ENCODE measurements around the gene THPO.

Gene THPO

DNA sequence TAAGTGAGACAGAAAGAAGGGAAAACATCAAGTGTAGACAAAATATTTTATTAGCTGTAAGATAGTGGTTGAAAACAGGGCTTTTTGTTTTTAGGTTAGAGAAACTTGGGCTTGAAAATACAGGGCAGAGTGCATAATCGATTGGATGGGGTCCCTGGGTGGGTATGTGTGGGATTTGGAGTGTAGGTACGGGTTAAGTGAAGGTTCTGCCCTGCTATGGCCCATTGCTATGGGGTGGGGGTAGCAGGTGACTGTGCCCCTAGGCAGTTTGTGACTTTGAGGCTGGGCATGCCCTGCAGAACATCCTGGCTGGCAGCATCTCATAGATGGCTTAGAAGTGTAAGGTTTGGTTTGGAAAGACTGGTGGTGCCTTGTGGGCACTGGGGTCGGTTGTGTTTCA is 44.3 kb downstream of the THPO start:
- no peak for DNase-seq (ENCODE audit: low read depth, low spot score)

DNA sequence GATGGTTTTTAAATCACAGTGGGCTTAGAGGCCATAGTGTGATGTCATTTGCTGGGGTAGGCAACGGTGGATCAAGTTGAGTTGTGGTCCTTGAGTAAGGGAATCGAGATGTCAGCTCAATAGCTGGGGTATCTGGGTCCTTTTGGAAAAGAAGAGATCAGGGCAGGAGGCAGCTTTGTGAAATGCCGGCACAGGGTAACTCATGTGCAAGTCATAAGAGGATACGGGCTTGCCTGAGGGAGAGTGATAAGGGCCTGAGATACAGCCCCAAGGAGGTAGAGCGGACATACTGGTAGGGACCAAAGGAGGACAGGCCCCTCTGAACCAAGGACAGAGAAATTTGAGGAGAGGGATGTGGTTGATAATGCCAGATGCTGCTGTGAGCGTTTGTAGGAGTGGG is 44.8 kb downstream of the THPO start:
- DNase-seq (ENCODE audit: low read depth, low spot score) = no peak

DNA sequence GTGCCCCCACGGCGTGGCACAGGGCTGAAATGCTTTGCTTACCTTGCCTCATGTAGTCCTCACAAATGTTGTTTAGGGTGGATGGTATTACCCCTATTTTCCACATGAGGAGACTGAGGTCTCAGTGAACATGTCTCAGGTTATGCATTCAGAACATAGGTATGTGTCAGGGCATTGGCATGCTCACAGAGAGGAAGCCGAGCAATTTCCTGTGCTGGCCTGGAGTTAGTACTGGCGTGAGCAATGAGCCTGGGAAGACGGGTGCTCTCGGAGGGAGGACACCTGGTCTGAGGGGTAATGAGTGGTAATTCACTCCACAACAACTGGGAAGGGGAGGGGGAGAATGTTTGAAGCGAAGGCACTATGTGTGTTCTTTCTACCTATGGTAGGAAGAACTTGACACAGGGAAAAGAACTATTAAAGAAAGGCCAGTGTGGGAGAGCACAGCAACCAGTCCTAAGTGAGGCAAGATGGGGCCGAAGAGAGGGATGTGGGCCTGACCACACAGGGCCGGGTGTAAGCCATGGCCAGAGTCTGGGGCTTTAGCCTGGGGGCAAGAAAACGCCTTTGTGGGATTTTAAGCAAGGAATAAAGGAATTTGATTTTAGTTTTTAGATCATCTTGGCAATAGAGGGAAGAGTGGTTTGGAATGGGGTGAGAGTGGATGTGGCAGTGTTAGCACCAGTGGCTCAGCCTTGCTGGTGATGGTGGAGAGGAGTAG is 45.5 kb downstream of the THPO start:
- DNase-seq (ENCODE audit: low read depth, low spot score) = no peak

DNA sequence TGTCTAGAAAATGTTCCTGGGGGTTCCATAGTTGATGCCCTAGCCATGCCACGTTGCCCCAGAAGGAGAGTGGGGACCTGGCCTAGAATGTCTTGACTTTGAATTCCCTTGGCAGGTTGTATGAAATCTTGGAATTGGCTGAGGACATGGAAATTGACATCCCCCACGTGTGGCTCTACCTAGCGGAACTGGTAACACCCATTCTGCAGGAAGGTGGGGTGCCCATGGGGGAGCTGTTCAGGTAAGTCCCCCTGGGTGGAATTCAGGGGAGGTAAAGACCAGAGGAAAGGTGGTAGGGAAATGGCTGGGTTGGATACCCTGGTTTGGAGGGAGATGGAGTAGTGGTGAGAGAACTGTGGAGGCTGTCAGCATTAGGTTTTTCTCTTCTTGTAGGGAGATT is 49.5 kb downstream of the THPO start:
- no peak for DNase-seq (ENCODE audit: low read depth, low spot score)

DNA sequence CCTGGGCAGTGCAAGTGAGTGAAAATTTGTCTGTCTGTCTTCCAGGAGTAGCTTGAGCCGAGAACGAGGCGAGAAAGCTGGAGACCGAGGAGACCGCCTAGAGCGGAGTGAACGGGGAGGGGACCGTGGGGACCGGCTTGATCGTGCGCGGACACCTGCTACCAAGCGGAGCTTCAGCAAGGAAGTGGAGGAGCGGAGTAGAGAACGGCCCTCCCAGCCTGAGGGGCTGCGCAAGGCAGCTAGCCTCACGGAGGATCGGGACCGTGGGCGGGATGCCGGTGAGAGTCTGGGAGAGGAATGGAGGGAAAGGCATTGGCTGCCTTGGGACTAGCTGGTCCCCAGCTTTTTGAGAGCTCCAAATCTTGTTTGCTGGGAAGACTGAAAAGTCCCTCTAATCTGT is 50.8 kb downstream of the THPO start:
- no peak for DNase-seq (ENCODE audit: low read depth, low spot score)

DNA sequence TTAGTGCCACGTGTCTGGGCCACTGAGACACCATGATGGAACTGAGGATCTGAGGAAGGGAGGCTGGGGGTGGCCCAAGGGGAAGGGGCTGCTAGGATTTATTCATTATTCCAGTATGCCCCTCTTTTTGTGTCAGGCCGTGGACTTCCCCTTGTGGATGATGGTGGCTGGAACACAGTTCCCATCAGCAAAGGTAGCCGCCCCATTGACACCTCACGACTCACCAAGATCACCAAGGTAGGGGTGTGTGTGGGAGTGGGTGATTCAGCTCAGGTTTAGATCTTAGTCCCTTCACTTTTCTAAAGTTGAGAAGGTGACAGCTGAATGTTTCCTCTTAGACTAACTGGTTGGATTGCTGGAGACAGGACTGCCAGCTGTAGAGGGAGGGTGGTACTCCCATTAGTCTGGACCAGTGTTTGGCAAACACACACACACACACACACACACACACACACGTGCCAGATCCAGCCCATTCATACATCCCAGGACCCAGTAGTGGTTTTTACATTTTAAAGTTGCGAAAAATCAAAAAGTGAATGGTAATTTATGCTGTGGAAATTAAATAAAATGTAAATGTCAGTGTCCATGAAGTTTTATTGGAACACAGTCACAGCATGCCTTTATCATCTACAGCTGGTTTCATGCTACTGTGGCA is 52.2 kb downstream of the THPO start:
- no peak for DNase-seq (ENCODE audit: low read depth, low spot score)

DNA sequence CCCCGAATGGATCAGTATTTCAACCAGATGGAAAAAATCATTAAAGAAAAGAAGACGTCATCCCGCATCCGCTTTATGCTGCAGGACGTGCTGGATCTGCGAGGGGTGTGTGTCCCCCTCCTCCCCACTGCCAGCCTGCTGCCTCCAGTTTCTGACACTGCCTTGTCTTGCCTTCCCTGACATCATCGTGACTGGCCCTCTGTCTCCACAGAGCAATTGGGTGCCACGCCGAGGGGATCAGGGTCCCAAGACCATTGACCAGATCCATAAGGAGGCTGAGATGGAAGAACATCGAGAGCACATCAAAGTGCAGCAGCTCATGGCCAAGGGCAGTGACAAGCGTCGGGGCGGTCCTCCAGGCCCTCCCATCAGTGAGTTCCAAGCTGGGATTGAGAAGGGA is 52.7 kb downstream of the THPO start:
- no peak for DNase-seq (ENCODE audit: low read depth, low spot score)

DNA sequence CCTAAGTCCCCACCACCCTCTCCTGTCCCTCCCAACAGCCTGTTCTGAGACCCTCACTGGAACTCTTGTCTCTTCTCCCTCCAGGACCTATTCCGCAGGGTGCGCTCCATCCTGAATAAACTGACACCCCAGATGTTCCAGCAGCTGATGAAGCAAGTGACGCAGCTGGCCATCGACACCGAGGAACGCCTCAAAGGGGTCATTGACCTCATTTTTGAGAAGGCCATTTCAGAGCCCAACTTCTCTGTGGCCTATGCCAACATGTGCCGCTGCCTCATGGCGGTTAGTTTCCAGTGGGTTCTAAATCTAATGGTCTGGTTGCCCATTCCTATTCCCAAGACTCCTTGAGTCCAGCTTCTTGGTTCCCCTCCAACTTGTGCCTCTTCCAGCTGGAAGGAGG is 54.3 kb downstream of the THPO start:
- no peak for DNase-seq (ENCODE audit: low read depth, low spot score)

DNA sequence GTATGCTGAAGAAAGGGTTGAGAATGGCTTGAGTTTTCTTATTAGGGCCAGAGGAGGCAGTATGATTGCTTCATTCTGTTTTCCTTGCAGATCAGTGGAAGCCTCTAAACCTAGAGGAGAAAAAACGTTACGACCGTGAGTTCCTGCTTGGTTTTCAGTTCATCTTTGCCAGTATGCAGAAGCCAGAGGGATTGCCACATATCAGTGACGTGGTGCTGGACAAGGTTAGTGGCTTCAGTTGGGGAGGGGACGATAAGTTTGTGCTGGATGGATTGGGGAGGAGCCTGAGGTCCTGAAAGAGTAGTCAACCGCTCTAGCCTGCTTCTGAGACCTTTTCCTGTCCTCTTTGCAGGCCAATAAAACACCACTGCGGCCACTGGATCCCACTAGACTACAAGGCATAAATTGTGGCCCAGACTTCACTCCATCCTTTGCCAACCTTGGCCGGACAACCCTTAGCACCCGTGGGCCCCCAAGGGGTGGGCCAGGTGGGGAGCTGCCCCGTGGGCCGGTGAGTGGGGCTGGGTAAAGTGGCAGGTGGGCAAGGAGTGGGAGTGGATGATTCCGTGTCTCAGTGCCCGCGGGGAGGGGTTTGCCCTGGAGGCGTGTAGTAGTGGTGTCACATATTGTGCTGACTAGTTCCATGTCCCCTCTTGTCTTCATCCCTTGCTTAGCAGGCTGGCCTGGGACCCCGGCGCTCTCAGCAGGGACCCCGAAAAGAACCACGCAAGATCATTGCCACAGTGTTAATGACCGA is 55.1 kb downstream of the THPO start:
- no peak for DNase-seq (ENCODE audit: low read depth, low spot score)

Data from ELF-1 (cell line).